GM23248 (cell line): ENCODE measurements around the gene CCDC124. TPM values are rescaled to one million over a fixed set of nuclear protein-coding genes. Genes with fewer than 3 reads are reported as not detected.

ENCODE experiments used
- DNase-seq: peaks from one replicate; pipeline ENCODE4 v3.0.0-alpha.2; 2015
- H2AFZ ChIP-seq: fragments of 200-600 bp; sonication (generic); 2 replicates; pipeline ENCODE4 v1.6.1; 2016; ENCODE audit warnings: antibody characterized with exemption
- H3F3A ChIP-seq: fragments of 200-600 bp; sonication (generic); 2 replicates; pipeline ENCODE4 v1.6.1; 2016; ENCODE audit warnings: mild to moderate bottlenecking, antibody characterized with exemption, mixed run types; ENCODE audit not compliant: insufficient read depth
- H3K27ac ChIP-seq: fragments of 200-600 bp; sonication (generic); 2 replicates; pipeline ENCODE4 v1.5.1; 2016; ENCODE audit warnings: mild to moderate bottlenecking
- H3K27me3 ChIP-seq: fragments of 200-600 bp; sonication (generic); replicated peaks from 2 replicates; pipeline ENCODE4 v1.6.1; 2016; ENCODE audit warnings: mild to moderate bottlenecking; ENCODE audit not compliant: insufficient read depth
- H3K36me3 ChIP-seq: fragments of 200-600 bp; sonication (generic); 2 replicates; pipeline ENCODE4 v1.6.1; 2016; ENCODE audit warnings: low read depth, mild to moderate bottlenecking
- H3K4me1 ChIP-seq: fragments of 200-600 bp; sonication (generic); 2 replicates; pipeline ENCODE4 v1.6.1; 2016; ENCODE audit warnings: mild to moderate bottlenecking; ENCODE audit not compliant: insufficient read depth
- H3K4me2 ChIP-seq: fragments of 200-600 bp; sonication (generic); one replicate; pipeline ENCODE4 v1.6.1; 2016; ENCODE audit warnings: mild to moderate bottlenecking; ENCODE audit not compliant: unreplicated experiment
- H3K4me3 ChIP-seq: fragments of 200-600 bp; sonication (generic); 2 replicates; pipeline ENCODE4 v1.5.1; 2016; ENCODE audit warnings: mild to moderate bottlenecking
- H3K79me2 ChIP-seq: fragments of 200-600 bp; sonication (generic); 2 replicates; pipeline ENCODE4 v1.6.1; 2016; ENCODE audit warnings: mild to moderate bottlenecking; ENCODE audit not compliant: insufficient read depth
- H3K9ac ChIP-seq: fragments of 200-600 bp; sonication (generic); 2 replicates; pipeline ENCODE4 v1.6.1; 2016; ENCODE audit warnings: mild to moderate bottlenecking
- H3K9me2 ChIP-seq: fragments of 200-600 bp; sonication (generic); 2 replicates; pipeline ENCODE4 v1.6.1; 2016; ENCODE audit warnings: mixed run types, mild to moderate bottlenecking, moderate library complexity; ENCODE audit not compliant: insufficient read depth
- H3K9me3 ChIP-seq: fragments of 200-600 bp; sonication (generic); one replicate; pipeline ENCODE4 v1.6.1; 2017; ENCODE audit warnings: low read depth
- H4K20me1 ChIP-seq: fragments of 200-600 bp; sonication (generic); 2 replicates; pipeline ENCODE4 v1.6.0; 2016; ENCODE audit not compliant: insufficient read depth
- EZH2 ChIP-seq: fragments of 200-600 bp; sonication (generic); IDR thresholded peaks from 2 replicates; pipeline ENCODE4 v1.6.1; 2018; ENCODE audit warnings: antibody characterized with exemption, mild to moderate bottlenecking; ENCODE audit not compliant: insufficient read depth, poor library complexity, severe bottlenecking
- EZH2phosphoT487 ChIP-seq: fragments of 200-600 bp; sonication (generic); IDR thresholded peaks from 2 replicates; pipeline ENCODE4 v1.6.1; 2018; ENCODE audit warnings: antibody characterized with exemption, moderate library complexity, mild to moderate bottlenecking, low read depth; ENCODE audit not compliant: insufficient read depth
- WGBS, 2 experiments: methylation state at CpG; one replicate each; pipeline ENCODE4 v1.1.6; 2015 to 2017; ENCODE audit warnings: low lambda C conversion rate in 2 of 2, low coverage in 1 of 2; ENCODE audit errors: missing lambda C conversion rate in 2 of 2; 5-methylcytosine and 5-hydroxymethylcytosine counted together
- in situ Hi-C: fragments of 300-500 bp; cut with MboI; formaldehyde crosslinking; loops from 2 replicates; pipeline ENCODE4 v1.15.0; 2020
- polyA plus RNA-seq: library from polyadenylated mRNA; unstranded; fragments of >200 nt; fragmentation: Nextera tagmentation; extraction: Ambion mirVana; gene quantifications from 2 replicates; pipeline ENCODE4 v1.2.1, GENCODE V29; 2016
- total RNA-seq: library from RNA; depleted of rRNA; stranded (reverse); fragments of >200 nt; shearing (Covaris generic); gene quantifications from 2 replicates; pipeline ENCODE4 v1.2.3, GENCODE V29; 2014

The CCDC124 gene
- total and polyA plus RNA-seq, 2 experiments from 2014 or later = 29.6 to 125 TPM

- TF ChIP-seq EZH2phosphoT487 (no peak), EZH2 (no peak)
- no peaks in the 10 kb centered on the region for H3K36me3 ChIP-seq
- no peak for DNase-seq
These were observed 35.5 kb downstream of the CCDC124 start for GRCh38 chr19:17968362-17968761.

GRCh38 chr19:17969096-17969792 is 36.4 kb downstream of the CCDC124 start:
- H2AFZ ChIP-seq = no peak overlapping the region
- no peak for DNase-seq
- no peaks in the 10 kb centered on the region for H3K9me2 ChIP-seq
- H3K36me3 ChIP-seq = no peaks in the 10 kb centered on the region
- 78 to 80% methylated on average over 14 to 19 of the region's 19 CpGs for whole genome bisulfite sequencing, 2 experiments
- no peak overlapping the region for H3K9ac ChIP-seq
- in situ Hi-C loops = no loop called here
- H3F3A ChIP-seq = no peaks in the 10 kb centered on the region
- H3K27ac ChIP-seq = no peak overlapping the region
- H3K4me2 ChIP-seq = no peak overlapping the region
- no peak overlapping the region for H3K4me3 ChIP-seq
- H4K20me1 ChIP-seq = no peaks in the 10 kb centered on the region
- TF ChIP-seq EZH2phosphoT487 (no peak), EZH2 (no peak)
- H3K4me1 ChIP-seq = no peaks in the 10 kb centered on the region
- H3K79me2 ChIP-seq = no peaks in the 10 kb centered on the region
- H3K9me3 ChIP-seq = no peaks in the 10 kb centered on the region
- H3K27me3 ChIP-seq = peaks cover 36% of the 10 kb centered on the region

More at GRCh38 chr19:17968362-17968761, 35.5 kb downstream of the CCDC124 start:
- Histone ChIP-seq H3K9me2 (no peaks in the 10 kb centered on the region), H2AFZ (no peak overlapping the region), H3K9ac (no peak overlapping the region), H3K4me1 (no peaks in the 10 kb centered on the region), H3K27ac (no peak overlapping the region), H3K9me3 (no peaks in the 10 kb centered on the region), H4K20me1 (no peaks in the 10 kb centered on the region), H3K4me2 (no peak overlapping the region), H3F3A (no peaks in the 10 kb centered on the region), H3K4me3 (no peak overlapping the region), H3K27me3 (peaks cover 36% of the 10 kb centered on the region), H3K79me2 (no peaks in the 10 kb centered on the region)
- 43 to 46% methylated on average over 3 to 4 of the region's 4 CpGs for WGBS, 2 experiments
- in situ Hi-C loops = no loop called here

GRCh38 chr19:17972230-17972629 is 39.4 kb downstream of the CCDC124 start:
- H4K20me1 ChIP-seq = no peaks in the 10 kb centered on the region
- no peaks in the 10 kb centered on the region for H3K4me1 ChIP-seq
- in situ Hi-C loops = no loop called here
- no peak for TF ChIP-seq EZH2
- no peak for TF ChIP-seq EZH2phosphoT487
- H3F3A ChIP-seq = no peaks in the 10 kb centered on the region
- H3K27me3 ChIP-seq = peaks cover 15% of the 10 kb centered on the region
- 80 to 91% methylated on average over 1 of the region's 1 CpG for WGBS, 2 experiments
- no peak overlapping the region for H3K4me3 ChIP-seq
- no peak overlapping the region for H2AFZ ChIP-seq
- H3K4me2 ChIP-seq = no peak overlapping the region
- no peaks in the 10 kb centered on the region for H3K9me2 ChIP-seq
- no peaks in the 10 kb centered on the region for H3K36me3 ChIP-seq
- H3K79me2 ChIP-seq = no peaks in the 10 kb centered on the region
- no peak for DNase-seq
- H3K27ac ChIP-seq = no peak overlapping the region
- H3K9ac ChIP-seq = no peak overlapping the region
- H3K9me3 ChIP-seq = no peaks in the 10 kb centered on the region

GRCh38 chr19:17973759-17974158 is 40.9 kb downstream of the CCDC124 start:
- Histone ChIP-seq H3K27ac (no peak overlapping the region), H3K4me2 (no peak overlapping the region), H3K9me2 (no peaks in the 10 kb centered on the region), H2AFZ (no peak overlapping the region), H4K20me1 (no peaks in the 10 kb centered on the region), H3K36me3 (no peaks in the 10 kb centered on the region), H3K9me3 (no peaks in the 10 kb centered on the region), H3K9ac (no peak overlapping the region), H3K79me2 (no peaks in the 10 kb centered on the region), H3F3A (no peaks in the 10 kb centered on the region), H3K4me3 (no peak overlapping the region), H3K4me1 (no peaks in the 10 kb centered on the region), H3K27me3 (peaks cover 6% of the 10 kb centered on the region; the same call in 1 of the 2 replicates)
- no peak for DNase-seq
- TF ChIP-seq EZH2 (no peak), EZH2phosphoT487 (no peak)
- 81 to 82% methylated on average over 20 to 23 of the region's 23 CpGs for WGBS, 2 experiments
- in situ Hi-C loops = no loop called here
